Ishikawa (cell line): Measurements from ENCODE around the gene DDX39A.

Experiments
- CEBPB ChIP-seq: IDR thresholded peaks from 2 replicates; pipeline ENCODE4 v1.6.1; 2012
- CREB1 ChIP-seq: IDR thresholded peaks from 2 replicates; pipeline ENCODE4 v1.6.1; 2012; ENCODE audit warnings: low read depth
- EGR1 ChIP-seq: IDR thresholded peaks from 2 replicates; pipeline ENCODE4 v1.6.1; 2012
- EP300 ChIP-seq: IDR thresholded peaks from 2 replicates; pipeline ENCODE4 v1.6.1; 2012; ENCODE audit warnings: borderline replicate concordance
- NFIC ChIP-seq: IDR thresholded peaks from 2 replicates; pipeline ENCODE4 v1.6.1; 2012
- RAD21 ChIP-seq: IDR thresholded peaks from 2 replicates; pipeline ENCODE4 v1.6.1; 2012; ENCODE audit warnings: low read depth
- TEAD4 ChIP-seq: IDR thresholded peaks from 2 replicates; pipeline ENCODE4 v1.6.1; 2012
- ZBTB7A ChIP-seq: IDR thresholded peaks from 2 replicates; pipeline ENCODE4 v1.6.1; 2012; ENCODE audit warnings: low read depth
- TF ChIP-seq, protein P1 (sequence below): IDR thresholded peaks from 2 replicates; pipeline ENCODE4 v1.6.1; 2012
- TF ChIP-seq, protein P2 (sequence below): IDR thresholded peaks from 2 replicates; pipeline ENCODE4 v1.6.1; 2012

- no peak for TF ChIP-seq NFIC
- TF ChIP-seq, protein P1, sequence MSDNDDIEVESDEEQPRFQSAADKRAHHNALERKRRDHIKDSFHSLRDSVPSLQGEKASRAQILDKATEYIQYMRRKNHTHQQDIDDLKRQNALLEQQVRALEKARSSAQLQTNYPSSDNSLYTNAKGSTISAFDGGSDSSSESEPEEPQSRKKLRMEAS, result no peak
- TF ChIP-seq TEAD4, result no peak
- TF ChIP-seq CEBPB, result no peak
- TF ChIP-seq EGR1, result no peak
- no peak for TF ChIP-seq CREB1
- TF ChIP-seq ZBTB7A, result no peak
- TF ChIP-seq EP300, result no peak
- TF ChIP-seq, protein P2, sequence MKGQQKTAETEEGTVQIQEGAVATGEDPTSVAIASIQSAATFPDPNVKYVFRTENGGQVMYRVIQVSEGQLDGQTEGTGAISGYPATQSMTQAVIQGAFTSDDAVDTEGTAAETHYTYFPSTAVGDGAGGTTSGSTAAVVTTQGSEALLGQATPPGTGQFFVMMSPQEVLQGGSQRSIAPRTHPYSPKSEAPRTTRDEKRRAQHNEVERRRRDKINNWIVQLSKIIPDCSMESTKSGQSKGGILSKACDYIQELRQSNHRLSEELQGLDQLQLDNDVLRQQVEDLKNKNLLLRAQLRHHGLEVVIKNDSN, result no peak
- TF ChIP-seq RAD21, result no peak
Measured at GRCh38 chr19:14393329-14393728, 25.8 kb downstream of the DDX39A start.
